Breast epithelium (tissue), 4 donors: ENCODE measurements around the gene KRTAP8-1. TPM values are rescaled to one million over a fixed set of nuclear protein-coding genes. Genes with fewer than 3 reads are reported as not detected.

ENCODE experiments used
- DNase-seq, 2 donors: peaks; one replicate each; pipeline ENCODE4 v3.0.0-alpha.2; 2019; ENCODE audit warnings: low spot score in 2 of 2
- H3K27ac ChIP-seq, 2 donors: fragments of 200-600 bp; sonication (generic) in 1 of 2; one replicate each; pipeline ENCODE4 v1.5.1; 2016 to 2019; ENCODE audit warnings: mild to moderate bottlenecking in 1 of 2
- H3K27me3 ChIP-seq, 2 donors: fragments of 200-600 bp; sonication (generic) in 1 of 2; one replicate each; pipeline versions ENCODE4 v1.5.1 to v1.6.0; 2017 to 2019; ENCODE audit warnings: control low read depth in 1 of 2, mild to moderate bottlenecking in 1 of 2
- H3K36me3 ChIP-seq: fragments of 200-600 bp; one replicate; pipeline ENCODE4 v1.5.1; 2019
- H3K4me1 ChIP-seq, 2 donors: fragments of 200-600 bp; sonication (generic); one replicate each; pipeline ENCODE4 v1.5.1; 2016 to 2019; ENCODE audit warnings: control low read depth in 1 of 2
- H3K4me3 ChIP-seq, 3 donors: fragments of 200-600 bp; sonication (generic); 1 replicate in 2 of 3; 2 replicates in 1 of 3; pipeline ENCODE4 v1.5.1; 2016 to 2019; ENCODE audit warnings: mild to moderate bottlenecking in 3 of 3, moderate library complexity in 2 of 3
- H3K9me3 ChIP-seq, 2 donors: fragments of 200-600 bp; sonication (generic) in 1 of 2; one replicate each; pipeline ENCODE4 v1.5.1; 2016 to 2019; ENCODE audit warnings: control low read depth in 1 of 2
- POLR2A ChIP-seq: fragments of 450-650 bp; IDR thresholded peaks from one replicate; pipeline ENCODE4 v1.6.1; 2016; ENCODE audit warnings: antibody characterized with exemption, mild to moderate bottlenecking, moderate library complexity
- POLR2AphosphoS5 ChIP-seq, 3 donors: sonication (generic); formaldehyde crosslinking; IDR thresholded peaks; one replicate each; pipeline ENCODE4 v1.6.1; 2017; ENCODE audit warnings: antibody characterized with exemption in 3 of 3
- intact Hi-C: fragments of 100-400 bp; cut with DNase I; formaldehyde crosslinking; loops from one replicate; pipeline ENCODE4 v1.15.1; 2023; ENCODE audit warnings: low total_unique reads
- total RNA-seq, 3 donors: library from RNA; depleted of rRNA; stranded (reverse); fragments of >200 nt; gene quantifications; one replicate each; pipeline ENCODE4 v1.1.0, GENCODE V29; 2016
- TF ChIP-seq, protein P1 (sequence below), 3 donors: fragments of 450-650 bp; IDR thresholded peaks; one replicate each; pipeline ENCODE4 v1.5.1; 2016 to 2017; ENCODE audit warnings: antibody characterized with exemption in 3 of 3, mild to moderate bottlenecking in 3 of 3, moderate library complexity in 3 of 3

The KRTAP8-1 gene
- total RNA-seq, 3 donors from 2014 or later: not detected

GRCh38 chr21:30779249-30779648 lies 33.8 kb downstream of the KRTAP8-1 start:
- intact Hi-C loops: no loop called here
- DNase-seq: no peak

GRCh38 chr21:30769724-30770431 lies 43.2 kb downstream of the KRTAP8-1 start:
- no peak for TF ChIP-seq POLR2AphosphoS5 (IDR thresholded peaks at IDR 0.05)
- TF ChIP-seq POLR2A: no peak
- TF ChIP-seq, protein P1, sequence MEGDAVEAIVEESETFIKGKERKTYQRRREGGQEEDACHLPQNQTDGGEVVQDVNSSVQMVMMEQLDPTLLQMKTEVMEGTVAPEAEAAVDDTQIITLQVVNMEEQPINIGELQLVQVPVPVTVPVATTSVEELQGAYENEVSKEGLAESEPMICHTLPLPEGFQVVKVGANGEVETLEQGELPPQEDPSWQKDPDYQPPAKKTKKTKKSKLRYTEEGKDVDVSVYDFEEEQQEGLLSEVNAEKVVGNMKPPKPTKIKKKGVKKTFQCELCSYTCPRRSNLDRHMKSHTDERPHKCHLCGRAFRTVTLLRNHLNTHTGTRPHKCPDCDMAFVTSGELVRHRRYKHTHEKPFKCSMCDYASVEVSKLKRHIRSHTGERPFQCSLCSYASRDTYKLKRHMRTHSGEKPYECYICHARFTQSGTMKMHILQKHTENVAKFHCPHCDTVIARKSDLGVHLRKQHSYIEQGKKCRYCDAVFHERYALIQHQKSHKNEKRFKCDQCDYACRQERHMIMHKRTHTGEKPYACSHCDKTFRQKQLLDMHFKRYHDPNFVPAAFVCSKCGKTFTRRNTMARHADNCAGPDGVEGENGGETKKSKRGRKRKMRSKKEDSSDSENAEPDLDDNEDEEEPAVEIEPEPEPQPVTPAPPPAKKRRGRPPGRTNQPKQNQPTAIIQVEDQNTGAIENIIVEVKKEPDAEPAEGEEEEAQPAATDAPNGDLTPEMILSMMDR (IDR thresholded peaks at IDR 0.05): no peak
- intact Hi-C loops: no loop called here
- H3K4me1 ChIP-seq: no peaks in the 10 kb centered on the region
- no peaks in the 10 kb centered on the region for H3K9me3 ChIP-seq
- H3K27ac ChIP-seq: no peak overlapping the region
- H3K36me3 ChIP-seq: no peaks in the 10 kb centered on the region
- H3K4me3 ChIP-seq: no peak overlapping the region
- no peaks in the 10 kb centered on the region for H3K27me3 ChIP-seq
- no peak for DNase-seq

More at GRCh38 chr21:30779249-30779648, 33.8 kb downstream of the KRTAP8-1 start:
- TF ChIP-seq POLR2A: no peak
- no peaks in the 10 kb centered on the region for H3K4me1 ChIP-seq
- no peaks in the 10 kb centered on the region for H3K27me3 ChIP-seq
- H3K4me3 ChIP-seq: no peak overlapping the region
- no peaks in the 10 kb centered on the region for H3K36me3 ChIP-seq
- no peak overlapping the region for H3K27ac ChIP-seq
- H3K9me3 ChIP-seq: no peaks in the 10 kb centered on the region

Other genes starting within 250 kb of the KRTAP8-1 start
- not detected for gene KRTAP22-2, start 222.9 kb downstream of the KRTAP8-1 start, total RNA-seq
- not detected for gene KRTAP6-3, start 220.8 kb downstream of the KRTAP8-1 start, total RNA-seq
- gene KRTAP6-2, start 214.4 kb downstream of the KRTAP8-1 start, total RNA-seq: not detected
- gene KRTAP22-1, start 212.2 kb downstream of the KRTAP8-1 start, total RNA-seq: not detected
- not detected for gene KRTAP6-1, start 199.3 kb downstream of the KRTAP8-1 start, total RNA-seq
- gene KRTAP20-1, start 196.8 kb downstream of the KRTAP8-1 start, total RNA-seq: not detected
- not detected for gene KRTAP20-4, start 192.6 kb downstream of the KRTAP8-1 start, total RNA-seq
- not detected for gene KRTAP20-2, start 178.1 kb downstream of the KRTAP8-1 start, total RNA-seq
- not detected for gene KRTAP20-3, start 170.4 kb downstream of the KRTAP8-1 start, total RNA-seq
- not detected for gene KRTAP21-3, start 94.5 kb downstream of the KRTAP8-1 start, total RNA-seq
- gene KRTAP21-2, start 66.0 kb downstream of the KRTAP8-1 start, total RNA-seq: not detected
- gene KRTAP21-1, start 57.8 kb downstream of the KRTAP8-1 start, total RNA-seq: not detected
- not detected for gene KRTAP7-1, start 16.5 kb upstream of the KRTAP8-1 start, total RNA-seq
- gene KRTAP11-1, start 68.3 kb upstream of the KRTAP8-1 start, total RNA-seq: not detected
- gene KRTAP19-8, start 225.2 kb upstream of the KRTAP8-1 start, total RNA-seq: not detected